ENCODE measurements around the gene PKP4.

DNA sequence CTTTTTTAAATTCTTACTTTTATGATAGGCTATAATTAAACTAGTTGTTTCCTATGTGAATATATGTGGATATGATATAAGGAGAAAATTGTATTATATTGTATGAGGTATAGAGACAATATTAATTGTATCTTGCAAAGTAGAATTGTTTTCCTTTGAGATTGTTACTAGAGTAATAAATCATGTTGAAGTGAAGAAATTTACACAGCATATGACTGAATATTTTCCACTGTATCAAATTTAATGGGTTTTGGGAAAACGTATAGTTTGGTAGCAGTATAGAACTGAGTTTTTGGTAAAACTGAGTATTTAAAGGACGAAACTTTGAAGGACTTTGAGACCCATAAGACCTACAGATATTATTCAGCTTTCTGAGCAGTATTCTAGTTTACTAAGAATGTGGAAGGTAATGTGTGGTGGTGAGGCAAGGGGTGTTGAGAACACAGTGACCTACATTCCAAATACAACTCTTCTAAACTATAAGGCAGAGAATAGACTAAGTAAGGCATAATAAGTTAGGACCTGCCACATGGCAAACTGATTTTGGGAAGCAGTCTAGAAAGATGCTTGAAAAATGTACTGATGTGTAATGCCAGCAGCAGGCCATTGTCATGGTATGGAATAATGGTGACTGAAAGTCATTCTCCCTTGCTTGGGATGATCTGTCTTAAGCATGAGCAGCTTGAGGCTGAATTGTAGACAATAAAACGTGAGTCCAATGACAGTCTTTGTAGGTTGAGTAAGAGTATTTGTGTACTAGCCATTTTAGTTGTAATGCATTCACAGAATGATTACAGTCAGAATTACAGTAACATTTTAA, 29.6 kb downstream of the PKP4 start:
- TF ChIP-seq, protein P1, sequence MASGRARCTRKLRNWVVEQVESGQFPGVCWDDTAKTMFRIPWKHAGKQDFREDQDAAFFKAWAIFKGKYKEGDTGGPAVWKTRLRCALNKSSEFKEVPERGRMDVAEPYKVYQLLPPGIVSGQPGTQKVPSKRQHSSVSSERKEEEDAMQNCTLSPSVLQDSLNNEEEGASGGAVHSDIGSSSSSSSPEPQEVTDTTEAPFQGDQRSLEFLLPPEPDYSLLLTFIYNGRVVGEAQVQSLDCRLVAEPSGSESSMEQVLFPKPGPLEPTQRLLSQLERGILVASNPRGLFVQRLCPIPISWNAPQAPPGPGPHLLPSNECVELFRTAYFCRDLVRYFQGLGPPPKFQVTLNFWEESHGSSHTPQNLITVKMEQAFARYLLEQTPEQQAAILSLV (tag; IDR thresholded peaks at IDR 0.05), result no peak
- TF ChIP-seq ZNF780A (CRISPR knock-in tag; IDR thresholded peaks at IDR 0.05) (no peak), MEF2A (IDR thresholded peaks at IDR 0.05; ENCODE audit: control insufficient read depth, low read depth, low read length) (no peak), CBFA2T2 (conservative IDR thresholded peaks at IDR 0.05) (no peak), CREB1 (IDR thresholded peaks at IDR 0.05) (no peak), CREB1 (CRISPR knock-in tag; IDR thresholded peaks at IDR 0.05) (no peak), TAF1 (IDR thresholded peaks at IDR 0.05; ENCODE audit: control insufficient read depth, extremely low read depth, insufficient read depth, low read length, severe bottlenecking) (no peak), NFE2 (IDR thresholded peaks at IDR 0.05; ENCODE audit: low read depth) (no peak), CBX5 (IDR thresholded peaks at IDR 0.05; ENCODE audit: borderline replicate concordance, low read depth) (no peak), POLR3A (IDR thresholded peaks at IDR 0.05; ENCODE audit: borderline replicate concordance, extremely low read depth, insufficient read depth, insufficient read length) (no peak), TEAD4 (IDR thresholded peaks at IDR 0.05; ENCODE audit: low read length) (no peak), TEAD4 (CRISPR knock-in tag; IDR thresholded peaks at IDR 0.05; ENCODE audit: borderline replicate concordance) (no peak)
- TF ChIP-seq, protein P2, sequence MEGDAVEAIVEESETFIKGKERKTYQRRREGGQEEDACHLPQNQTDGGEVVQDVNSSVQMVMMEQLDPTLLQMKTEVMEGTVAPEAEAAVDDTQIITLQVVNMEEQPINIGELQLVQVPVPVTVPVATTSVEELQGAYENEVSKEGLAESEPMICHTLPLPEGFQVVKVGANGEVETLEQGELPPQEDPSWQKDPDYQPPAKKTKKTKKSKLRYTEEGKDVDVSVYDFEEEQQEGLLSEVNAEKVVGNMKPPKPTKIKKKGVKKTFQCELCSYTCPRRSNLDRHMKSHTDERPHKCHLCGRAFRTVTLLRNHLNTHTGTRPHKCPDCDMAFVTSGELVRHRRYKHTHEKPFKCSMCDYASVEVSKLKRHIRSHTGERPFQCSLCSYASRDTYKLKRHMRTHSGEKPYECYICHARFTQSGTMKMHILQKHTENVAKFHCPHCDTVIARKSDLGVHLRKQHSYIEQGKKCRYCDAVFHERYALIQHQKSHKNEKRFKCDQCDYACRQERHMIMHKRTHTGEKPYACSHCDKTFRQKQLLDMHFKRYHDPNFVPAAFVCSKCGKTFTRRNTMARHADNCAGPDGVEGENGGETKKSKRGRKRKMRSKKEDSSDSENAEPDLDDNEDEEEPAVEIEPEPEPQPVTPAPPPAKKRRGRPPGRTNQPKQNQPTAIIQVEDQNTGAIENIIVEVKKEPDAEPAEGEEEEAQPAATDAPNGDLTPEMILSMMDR (IDR thresholded peaks at IDR 0.05 in 2 of 3, conservative IDR thresholded peaks at IDR 0.05 in 1 of 3; ENCODE audit: insufficient read depth in 2 of 3, low read depth in 1 of 3, low read length in 3 of 3), result no peak
- TF ChIP-seq, protein P3, sequence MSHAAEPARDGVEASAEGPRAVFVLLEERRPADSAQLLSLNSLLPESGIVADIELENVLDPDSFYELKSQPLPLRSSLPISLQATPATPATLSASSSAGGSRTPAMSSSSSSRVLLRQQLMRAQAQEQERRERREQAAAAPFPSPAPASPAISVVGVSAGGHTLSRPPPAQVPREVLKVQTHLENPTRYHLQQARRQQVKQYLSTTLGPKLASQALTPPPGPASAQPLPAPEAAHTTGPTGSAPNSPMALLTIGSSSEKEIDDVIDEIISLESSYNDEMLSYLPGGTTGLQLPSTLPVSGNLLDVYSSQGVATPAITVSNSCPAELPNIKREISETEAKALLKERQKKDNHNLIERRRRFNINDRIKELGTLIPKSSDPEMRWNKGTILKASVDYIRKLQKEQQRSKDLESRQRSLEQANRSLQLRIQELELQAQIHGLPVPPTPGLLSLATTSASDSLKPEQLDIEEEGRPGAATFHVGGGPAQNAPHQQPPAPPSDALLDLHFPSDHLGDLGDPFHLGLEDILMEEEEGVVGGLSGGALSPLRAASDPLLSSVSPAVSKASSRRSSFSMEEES (CRISPR knock-in tag; IDR thresholded peaks at IDR 0.05), result no peak
- TF ChIP-seq, protein P4, sequence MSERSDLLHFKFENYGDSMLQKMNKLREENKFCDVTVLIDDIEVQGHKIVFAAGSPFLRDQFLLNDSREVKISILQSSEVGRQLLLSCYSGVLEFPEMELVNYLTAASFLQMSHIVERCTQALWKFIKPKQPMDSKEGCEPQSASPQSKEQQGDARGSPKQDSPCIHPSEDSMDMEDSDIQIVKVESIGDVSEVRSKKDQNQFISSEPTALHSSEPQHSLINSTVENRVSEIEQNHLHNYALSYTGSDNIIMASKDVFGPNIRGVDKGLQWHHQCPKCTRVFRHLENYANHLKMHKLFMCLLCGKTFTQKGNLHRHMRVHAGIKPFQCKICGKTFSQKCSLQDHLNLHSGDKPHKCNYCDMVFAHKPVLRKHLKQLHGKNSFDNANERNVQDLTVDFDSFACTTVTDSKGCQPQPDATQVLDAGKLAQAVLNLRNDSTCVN (CRISPR knock-in tag; IDR thresholded peaks at IDR 0.05), result no peak
- TF ChIP-seq, protein P5, sequence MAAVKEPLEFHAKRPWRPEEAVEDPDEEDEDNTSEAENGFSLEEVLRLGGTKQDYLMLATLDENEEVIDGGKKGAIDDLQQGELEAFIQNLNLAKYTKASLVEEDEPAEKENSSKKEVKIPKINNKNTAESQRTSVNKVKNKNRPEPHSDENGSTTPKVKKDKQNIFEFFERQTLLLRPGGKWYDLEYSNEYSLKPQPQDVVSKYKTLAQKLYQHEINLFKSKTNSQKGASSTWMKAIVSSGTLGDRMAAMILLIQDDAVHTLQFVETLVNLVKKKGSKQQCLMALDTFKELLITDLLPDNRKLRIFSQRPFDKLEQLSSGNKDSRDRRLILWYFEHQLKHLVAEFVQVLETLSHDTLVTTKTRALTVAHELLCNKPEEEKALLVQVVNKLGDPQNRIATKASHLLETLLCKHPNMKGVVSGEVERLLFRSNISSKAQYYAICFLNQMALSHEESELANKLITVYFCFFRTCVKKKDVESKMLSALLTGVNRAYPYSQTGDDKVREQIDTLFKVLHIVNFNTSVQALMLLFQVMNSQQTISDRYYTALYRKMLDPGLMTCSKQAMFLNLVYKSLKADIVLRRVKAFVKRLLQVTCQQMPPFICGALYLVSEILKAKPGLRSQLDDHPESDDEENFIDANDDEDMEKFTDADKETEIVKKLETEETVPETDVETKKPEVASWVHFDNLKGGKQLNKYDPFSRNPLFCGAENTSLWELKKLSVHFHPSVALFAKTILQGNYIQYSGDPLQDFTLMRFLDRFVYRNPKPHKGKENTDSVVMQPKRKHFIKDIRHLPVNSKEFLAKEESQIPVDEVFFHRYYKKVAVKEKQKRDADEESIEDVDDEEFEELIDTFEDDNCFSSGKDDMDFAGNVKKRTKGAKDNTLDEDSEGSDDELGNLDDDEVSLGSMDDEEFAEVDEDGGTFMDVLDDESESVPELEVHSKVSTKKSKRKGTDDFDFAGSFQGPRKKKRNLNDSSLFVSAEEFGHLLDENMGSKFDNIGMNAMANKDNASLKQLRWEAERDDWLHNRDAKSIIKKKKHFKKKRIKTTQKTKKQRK (IDR thresholded peaks at IDR 0.05; ENCODE audit: borderline replicate concordance, low read depth, low read length), result no peak
